ENCODE data around the gene REPS1.

The REPS1 gene

DNA sequence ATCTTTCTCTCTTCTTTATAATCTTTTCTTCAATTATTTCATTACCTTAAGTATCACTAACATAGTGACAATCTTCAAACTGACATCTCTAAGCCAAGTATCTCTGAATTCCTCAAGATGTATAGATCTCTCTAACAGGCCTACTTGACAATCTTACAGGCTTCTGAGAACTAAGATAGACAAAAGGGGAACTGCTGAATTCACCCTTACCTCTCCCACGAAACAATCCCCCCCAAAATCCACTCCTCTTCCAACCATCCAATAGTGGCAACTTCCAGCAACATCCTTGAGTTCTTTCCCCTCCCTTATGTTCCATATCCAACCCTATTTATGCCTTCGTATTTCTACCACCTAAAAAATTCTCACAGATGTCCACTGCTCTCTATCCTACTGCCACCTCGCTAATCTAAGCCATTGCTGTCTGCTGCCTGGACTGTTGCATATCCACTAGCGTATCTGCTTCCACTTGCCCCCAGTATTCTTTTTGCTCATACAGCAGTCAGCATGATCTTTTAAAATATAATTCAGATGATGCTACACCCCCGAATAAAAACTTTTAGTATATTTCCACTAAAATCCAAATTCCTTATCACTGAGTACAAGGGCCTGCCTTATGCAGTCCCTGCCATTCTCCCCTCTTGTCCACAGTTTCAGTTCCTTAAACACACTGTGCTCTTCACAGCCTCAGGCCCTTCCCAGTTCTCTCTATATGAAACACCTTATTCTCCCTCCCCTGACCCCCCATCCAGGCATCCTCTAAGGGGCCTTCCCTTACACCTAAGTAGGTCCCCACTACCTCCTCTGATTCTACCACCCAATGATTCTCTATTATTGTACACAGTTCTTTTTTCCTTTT, 8.0 kb downstream of the REPS1 start:
- DNase-seq (ENCODE audit: low read depth): no peak
- Histone ChIP-seq H3K4me3 (ENCODE audit: low read length) (no peak overlapping the region), H3K9me3 (ENCODE audit: control insufficient read depth, low read length) (no peaks in the 10 kb centered on the region), H3K36me3 (ENCODE audit: control insufficient read depth, insufficient read depth, low read length, severe bottlenecking) (no peaks in the 10 kb centered on the region), H3K9ac (ENCODE audit: low read length) (no peak overlapping the region), H3K4me1 (ENCODE audit: control insufficient read depth, insufficient read depth, low read length) (peaks cover 26% of the 10 kb centered on the region), H3K27me3 (replicated peaks; ENCODE audit: control insufficient read depth, insufficient read depth, low read length) (no peaks in the 10 kb centered on the region)

DNA sequence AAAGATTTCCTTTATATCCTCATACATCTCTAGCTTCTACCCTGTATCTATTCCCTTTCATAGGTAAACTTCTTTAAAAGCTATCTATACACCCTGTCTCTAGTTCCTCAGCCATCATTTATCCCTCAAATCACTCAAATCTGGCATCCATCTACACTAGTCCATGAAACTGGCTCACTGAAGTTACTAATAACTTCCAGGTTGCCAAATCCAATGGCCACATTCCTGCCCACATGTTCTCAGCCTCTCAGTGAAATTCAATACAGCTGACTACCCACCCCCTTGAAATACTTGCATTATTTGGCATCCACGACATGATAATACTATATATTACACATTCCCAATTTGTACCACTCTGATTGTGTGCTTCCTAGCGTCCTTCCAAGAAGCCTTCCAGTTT, 8.7 kb downstream of the REPS1 start:
- Histone ChIP-seq H3K27me3 (replicated peaks; ENCODE audit: control insufficient read depth, insufficient read depth, low read length) (no peaks in the 10 kb centered on the region), H3K4me3 (ENCODE audit: low read length) (no peak overlapping the region), H3K4me1 (ENCODE audit: control insufficient read depth, insufficient read depth, low read length) (peaks cover 26% of the 10 kb centered on the region), H3K9ac (ENCODE audit: low read length) (no peak overlapping the region), H3K36me3 (ENCODE audit: control insufficient read depth, insufficient read depth, low read length, severe bottlenecking) (no peaks in the 10 kb centered on the region), H3K9me3 (ENCODE audit: control insufficient read depth, low read length) (no peaks in the 10 kb centered on the region)
- peak; percentile 62 for DNase-seq (ENCODE audit: low read depth)

DNA sequence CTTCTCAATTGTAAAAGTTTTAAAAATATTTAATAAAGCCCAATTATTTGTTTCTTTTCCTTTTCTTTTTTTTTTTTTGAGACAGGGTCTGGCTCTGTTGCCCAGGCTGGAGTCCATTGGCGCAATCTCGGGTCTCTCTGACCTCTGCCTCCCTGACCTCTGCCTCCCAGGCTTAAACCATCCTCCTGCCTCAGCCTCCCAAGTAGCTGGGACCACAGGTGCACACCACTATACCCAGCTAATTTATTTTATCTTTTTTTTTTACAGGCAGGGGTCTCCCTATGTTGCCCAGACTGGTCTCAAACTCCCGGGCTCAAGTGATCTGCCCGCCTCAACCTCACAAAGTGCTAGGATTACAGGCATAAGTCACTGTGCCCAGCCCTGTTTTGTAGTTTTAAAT, 9.8 kb downstream of the REPS1 start:
- Histone ChIP-seq H3K9ac (ENCODE audit: low read length) (no peak overlapping the region), H3K4me3 (ENCODE audit: low read length) (no peak overlapping the region), H3K9me3 (ENCODE audit: control insufficient read depth, low read length) (no peaks in the 10 kb centered on the region), H3K4me1 (ENCODE audit: control insufficient read depth, insufficient read depth, low read length) (peaks cover 33% of the 10 kb centered on the region), H3K36me3 (ENCODE audit: control insufficient read depth, insufficient read depth, low read length, severe bottlenecking) (no peaks in the 10 kb centered on the region), H3K27me3 (replicated peaks; ENCODE audit: control insufficient read depth, insufficient read depth, low read length) (no peaks in the 10 kb centered on the region)
- DNase-seq (ENCODE audit: low read depth): no peak

DNA sequence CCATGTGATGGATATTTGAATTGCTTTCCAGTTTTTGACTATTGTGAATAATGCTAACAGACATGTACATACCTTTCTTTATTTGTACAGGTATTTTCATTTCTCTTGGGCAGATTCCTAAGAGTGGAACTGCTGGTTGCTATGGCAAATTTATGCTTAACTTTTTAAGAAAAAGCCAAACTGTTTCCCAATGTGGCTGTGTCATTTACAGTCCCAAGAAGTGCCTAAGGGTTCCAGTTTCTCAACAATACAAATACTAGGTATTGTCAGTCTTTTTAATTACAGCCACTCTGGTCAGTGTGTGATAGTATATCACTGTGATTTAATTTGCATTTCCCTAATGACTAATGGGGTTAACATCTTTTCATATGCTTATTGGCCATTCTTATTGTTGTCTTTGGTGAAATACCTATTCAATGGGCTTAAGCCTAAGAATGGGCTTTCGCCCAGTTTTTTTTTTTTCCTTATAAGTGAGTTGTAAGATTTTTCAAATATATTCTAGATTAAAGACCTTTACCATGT, 10.3 kb downstream of the REPS1 start:
- peaks cover 39% of the 10 kb centered on the region for H3K4me1 ChIP-seq (ENCODE audit: control insufficient read depth, insufficient read depth, low read length)
- no peak overlapping the region for H3K4me3 ChIP-seq (ENCODE audit: low read length)
- H3K9me3 ChIP-seq (ENCODE audit: control insufficient read depth, low read length): no peaks in the 10 kb centered on the region
- H3K9ac ChIP-seq (ENCODE audit: low read length): no peak overlapping the region
- no peak for DNase-seq (ENCODE audit: low read depth)
- H3K27me3 ChIP-seq (replicated peaks; ENCODE audit: control insufficient read depth, insufficient read depth, low read length): no peaks in the 10 kb centered on the region
- no peaks in the 10 kb centered on the region for H3K36me3 ChIP-seq (ENCODE audit: control insufficient read depth, insufficient read depth, low read length, severe bottlenecking)

DNA sequence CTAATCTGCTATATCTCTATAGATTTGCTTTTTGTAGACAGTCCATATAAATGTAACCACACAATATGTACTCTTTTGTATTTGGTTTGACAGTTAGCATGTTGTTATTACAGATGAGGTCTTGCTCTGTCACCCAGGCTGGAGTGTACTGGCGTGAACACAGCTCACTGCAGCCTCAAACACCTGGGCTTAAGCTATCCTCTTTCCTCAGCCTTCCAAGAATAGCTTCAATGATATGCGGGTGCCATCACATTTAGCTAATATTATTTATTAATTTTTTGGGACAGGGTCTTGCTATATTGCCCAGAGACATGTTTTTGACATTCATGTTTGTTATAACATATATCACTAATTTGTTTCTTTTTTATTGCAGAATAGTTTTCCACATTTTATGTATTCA, 10.8 kb downstream of the REPS1 start:
- no peaks in the 10 kb centered on the region for H3K27me3 ChIP-seq (replicated peaks; ENCODE audit: control insufficient read depth, insufficient read depth, low read length)
- no peaks in the 10 kb centered on the region for H3K36me3 ChIP-seq (ENCODE audit: control insufficient read depth, insufficient read depth, low read length, severe bottlenecking)
- no peak overlapping the region for H3K4me3 ChIP-seq (ENCODE audit: low read length)
- no peak overlapping the region for H3K9ac ChIP-seq (ENCODE audit: low read length)
- peaks cover 39% of the 10 kb centered on the region for H3K4me1 ChIP-seq (ENCODE audit: control insufficient read depth, insufficient read depth, low read length)
- no peak for DNase-seq (ENCODE audit: low read depth)
- H3K9me3 ChIP-seq (ENCODE audit: control insufficient read depth, low read length): no peaks in the 10 kb centered on the region

DNA sequence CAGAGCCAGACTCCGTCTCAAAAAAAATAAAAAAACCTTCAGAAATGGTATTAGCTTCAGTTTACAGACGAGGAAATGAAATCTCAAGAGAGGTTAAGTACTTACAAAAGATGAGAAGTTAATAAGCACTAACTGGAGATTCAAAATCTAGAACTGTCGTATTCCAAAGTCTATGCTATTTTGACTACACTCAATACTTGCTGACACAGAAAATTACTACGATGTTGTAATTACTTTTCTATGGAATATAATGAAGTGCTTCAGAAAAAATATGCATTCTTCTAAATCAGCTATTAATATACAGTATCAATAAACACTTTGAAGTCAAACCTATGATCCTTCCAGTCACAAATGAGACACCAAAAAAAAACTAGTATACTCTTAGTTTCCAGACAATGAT, 12.2 kb downstream of the REPS1 start:
- DNase-seq (ENCODE audit: low read depth): no peak
- Histone ChIP-seq H3K27me3 (replicated peaks; ENCODE audit: control insufficient read depth, insufficient read depth, low read length) (no peaks in the 10 kb centered on the region), H3K36me3 (ENCODE audit: control insufficient read depth, insufficient read depth, low read length, severe bottlenecking) (no peaks in the 10 kb centered on the region), H3K4me3 (ENCODE audit: low read length) (no peak overlapping the region), H3K9ac (ENCODE audit: low read length) (no peak overlapping the region), H3K9me3 (ENCODE audit: control insufficient read depth, low read length) (no peaks in the 10 kb centered on the region), H3K4me1 (ENCODE audit: control insufficient read depth, insufficient read depth, low read length) (peaks cover 42% of the 10 kb centered on the region)

DNA sequence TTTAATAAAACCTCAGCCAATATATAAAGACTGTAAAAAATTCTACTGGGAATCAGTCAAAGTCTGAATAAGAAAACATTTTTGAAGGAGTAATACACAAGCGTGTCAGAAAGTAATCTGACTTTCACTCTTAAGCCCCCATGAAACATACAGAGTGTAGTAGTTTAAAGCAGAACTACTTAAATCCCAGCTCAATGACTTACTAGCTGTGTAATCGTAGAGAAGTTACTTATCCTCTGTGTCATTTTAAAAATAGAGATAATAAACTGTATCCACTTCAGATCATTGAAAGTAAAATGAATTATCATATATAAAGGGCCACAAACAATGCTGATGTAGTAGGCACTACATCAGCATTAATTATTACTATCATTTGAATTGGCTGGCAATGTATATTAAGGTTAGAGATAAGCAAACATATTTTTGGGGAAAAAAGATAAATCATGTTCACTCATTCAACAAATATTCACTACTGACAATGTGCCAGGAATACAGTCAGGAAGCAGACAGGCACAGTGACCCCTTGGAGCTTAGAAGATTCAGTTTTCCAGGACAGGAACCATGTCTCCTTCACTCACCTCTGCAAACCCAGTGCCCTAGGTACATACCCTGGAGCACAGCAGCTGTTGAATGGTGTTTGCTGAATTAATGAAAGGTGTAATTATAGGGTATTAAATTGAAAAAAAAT, 14.4 kb downstream of the REPS1 start:
- Histone ChIP-seq H3K9me3 (ENCODE audit: control insufficient read depth, low read length) (no peaks in the 10 kb centered on the region), H3K27me3 (replicated peaks; ENCODE audit: control insufficient read depth, insufficient read depth, low read length) (no peaks in the 10 kb centered on the region), H3K4me3 (ENCODE audit: low read length) (no peak overlapping the region), H3K9ac (ENCODE audit: low read length) (peak overlapping the region; percentile 13), H3K4me1 (ENCODE audit: control insufficient read depth, insufficient read depth, low read length) (peaks cover 52% of the 10 kb centered on the region), H3K36me3 (ENCODE audit: control insufficient read depth, insufficient read depth, low read length, severe bottlenecking) (no peaks in the 10 kb centered on the region)
- peak; percentile 43 for DNase-seq (ENCODE audit: low read depth)

DNA sequence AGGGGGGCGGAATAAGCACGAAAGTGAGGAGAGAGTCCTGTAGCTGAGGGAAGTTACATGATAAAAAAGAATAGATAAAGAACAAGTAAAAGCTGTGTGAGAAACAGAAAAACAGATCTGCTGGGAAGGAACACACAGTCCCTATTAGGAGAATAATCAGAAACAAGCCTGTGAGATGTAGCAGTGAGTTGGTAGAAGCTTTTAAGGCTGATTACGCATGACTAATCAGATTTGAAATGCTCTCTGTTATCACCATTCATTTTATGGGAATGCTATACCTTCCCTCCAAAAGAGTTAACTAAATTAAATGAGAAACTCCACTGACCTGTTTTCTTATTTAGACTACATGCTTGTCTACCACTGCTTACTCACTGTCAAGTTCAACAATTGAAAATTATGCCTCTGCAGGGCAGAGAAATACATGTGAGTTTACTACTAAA, 15.8 kb downstream of the REPS1 start:
- peak overlapping the region; percentile 49 for H3K9ac ChIP-seq (ENCODE audit: low read length)
- no peak for DNase-seq (ENCODE audit: low read depth)
- H3K36me3 ChIP-seq (ENCODE audit: control insufficient read depth, insufficient read depth, low read length, severe bottlenecking): no peaks in the 10 kb centered on the region
- peak overlapping the region; percentile 31 for H3K4me3 ChIP-seq (ENCODE audit: low read length)
- no peaks in the 10 kb centered on the region for H3K27me3 ChIP-seq (replicated peaks; ENCODE audit: control insufficient read depth, insufficient read depth, low read length)
- H3K4me1 ChIP-seq (ENCODE audit: control insufficient read depth, insufficient read depth, low read length): peaks cover 48% of the 10 kb centered on the region
- no peaks in the 10 kb centered on the region for H3K9me3 ChIP-seq (ENCODE audit: control insufficient read depth, low read length)

DNA sequence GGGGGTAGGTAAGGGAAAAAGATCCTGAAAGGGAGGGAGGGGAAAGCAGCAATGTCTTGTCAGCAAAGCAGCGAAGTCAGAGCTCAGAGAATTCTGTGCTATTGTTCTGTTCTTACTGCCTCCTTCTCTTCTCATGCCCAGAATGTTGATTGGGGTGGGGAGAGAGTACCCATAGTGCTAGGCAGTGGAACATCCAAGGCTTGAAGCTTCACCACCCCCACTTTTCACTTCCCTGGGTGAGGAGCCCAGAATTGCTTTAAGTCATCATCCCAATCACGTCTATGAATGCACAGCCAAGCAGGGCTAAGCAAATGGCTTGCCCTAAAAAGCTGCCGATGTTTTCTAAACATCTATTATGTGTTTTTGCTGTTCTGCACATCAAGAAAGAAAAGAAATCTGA, 16.5 kb downstream of the REPS1 start:
- Histone ChIP-seq H3K9ac (ENCODE audit: low read length) (peak overlapping the region; percentile 49), H3K9me3 (ENCODE audit: control insufficient read depth, low read length) (no peaks in the 10 kb centered on the region), H3K27me3 (replicated peaks; ENCODE audit: control insufficient read depth, insufficient read depth, low read length) (no peaks in the 10 kb centered on the region), H3K4me3 (ENCODE audit: low read length) (peak overlapping the region; percentile 31), H3K4me1 (ENCODE audit: control insufficient read depth, insufficient read depth, low read length) (peaks cover 48% of the 10 kb centered on the region), H3K36me3 (ENCODE audit: control insufficient read depth, insufficient read depth, low read length, severe bottlenecking) (no peaks in the 10 kb centered on the region)
- no peak for DNase-seq (ENCODE audit: low read depth)

DNA sequence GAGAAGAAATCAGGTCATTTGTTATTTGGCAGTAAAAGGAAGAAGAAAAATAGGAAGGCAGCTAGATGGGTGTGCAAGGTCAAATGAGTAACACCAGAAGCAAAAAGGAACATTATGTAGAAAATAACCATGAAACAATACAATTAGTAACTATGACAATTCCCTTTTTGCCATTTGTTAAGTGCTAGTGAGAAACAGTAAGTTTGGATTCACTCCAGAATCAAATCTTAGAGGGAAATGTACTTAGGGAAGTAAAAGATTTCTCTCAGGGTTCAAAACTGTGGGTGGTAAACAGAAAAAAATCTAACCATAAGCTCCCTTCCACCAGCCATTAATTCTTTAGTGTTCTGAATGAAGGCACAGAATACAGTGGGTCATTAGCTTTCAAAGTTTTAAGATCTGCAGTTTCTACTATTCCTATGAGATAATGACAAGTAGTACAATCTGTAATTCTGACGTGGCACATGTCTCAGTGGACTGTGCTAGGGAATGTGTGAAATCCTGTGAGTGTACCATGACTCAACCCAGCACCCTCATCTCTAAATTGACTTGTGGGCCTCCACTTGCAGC, 17.1 kb downstream of the REPS1 start:
- Histone ChIP-seq H3K4me3 (ENCODE audit: low read length) (peak overlapping the region; percentile 41), H3K27me3 (replicated peaks; ENCODE audit: control insufficient read depth, insufficient read depth, low read length) (no peaks in the 10 kb centered on the region), H3K9me3 (ENCODE audit: control insufficient read depth, low read length) (no peaks in the 10 kb centered on the region), H3K36me3 (ENCODE audit: control insufficient read depth, insufficient read depth, low read length, severe bottlenecking) (no peaks in the 10 kb centered on the region), H3K9ac (ENCODE audit: low read length) (peak overlapping the region; percentile 8), H3K4me1 (ENCODE audit: control insufficient read depth, insufficient read depth, low read length) (peaks cover 48% of the 10 kb centered on the region)
- DNase-seq (ENCODE audit: low read depth): peak; percentile 71

DNA sequence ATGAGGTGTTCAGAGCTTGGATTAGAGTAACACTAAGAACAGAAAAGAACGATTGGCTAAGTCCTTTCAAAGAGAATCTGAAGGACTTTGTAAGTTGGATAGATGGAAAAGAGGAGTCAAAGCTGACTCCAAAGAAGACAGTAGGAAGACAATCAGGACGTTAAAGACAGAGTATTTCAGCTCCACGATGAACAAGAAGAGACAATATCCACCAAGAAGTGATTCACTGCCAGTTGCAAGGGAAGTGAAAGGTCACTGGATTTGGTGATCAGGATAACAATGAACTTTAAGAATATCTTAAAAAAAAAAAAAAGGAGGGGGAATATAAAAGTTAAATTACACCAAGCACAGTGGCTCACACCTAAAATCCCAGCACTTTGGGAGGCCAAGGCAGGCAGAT, 17.9 kb downstream of the REPS1 start:
- H3K9me3 ChIP-seq (ENCODE audit: control insufficient read depth, low read length): no peaks in the 10 kb centered on the region
- H3K27me3 ChIP-seq (replicated peaks; ENCODE audit: control insufficient read depth, insufficient read depth, low read length): no peaks in the 10 kb centered on the region
- H3K36me3 ChIP-seq (ENCODE audit: control insufficient read depth, insufficient read depth, low read length, severe bottlenecking): no peaks in the 10 kb centered on the region
- DNase-seq (ENCODE audit: low read depth): no peak
- peak overlapping the region; percentile 41 for H3K4me3 ChIP-seq (ENCODE audit: low read length)
- peak overlapping the region; percentile 8 for H3K9ac ChIP-seq (ENCODE audit: low read length)
- H3K4me1 ChIP-seq (ENCODE audit: control insufficient read depth, insufficient read depth, low read length): peaks cover 48% of the 10 kb centered on the region

All from adipocyte (in vitro differentiated cells).